CD1c-positive myeloid dendritic cell (primary cell): Measurements from ENCODE around the gene BCAR1.

Experiments
- DNase-seq: peaks from one replicate; pipeline ENCODE4 v3.0.0-alpha.2; 2016; ENCODE audit errors: extremely low spot score

The BCAR1 gene

DNA sequence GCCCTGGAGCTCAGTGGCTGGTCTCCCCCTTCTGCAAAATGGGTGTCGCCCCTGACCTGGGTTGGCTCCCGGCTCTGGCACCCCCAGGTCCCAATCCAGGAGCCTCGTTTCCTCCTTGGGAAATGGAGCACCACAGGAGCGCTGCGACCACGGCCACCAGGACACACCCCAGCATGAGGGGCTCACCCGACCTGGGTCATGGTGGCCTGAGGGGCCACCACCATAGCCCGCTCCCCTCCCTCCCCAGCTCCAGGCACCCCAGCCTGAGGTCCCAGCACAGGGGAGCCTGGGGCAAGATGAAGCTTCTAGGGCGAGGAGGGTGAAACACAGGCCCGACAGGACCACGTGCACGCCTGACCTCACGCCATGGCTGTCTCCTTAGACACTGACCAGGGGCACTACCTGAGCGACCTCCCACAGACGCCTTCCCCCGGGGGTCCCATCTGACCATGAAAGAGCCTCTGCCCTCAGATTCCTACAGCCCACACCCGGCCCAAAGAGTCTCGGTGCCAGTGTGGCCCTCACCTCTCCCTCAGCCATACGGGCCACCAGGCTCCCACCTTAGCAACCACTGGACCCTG, 11.8 kb downstream of the BCAR1 start:
- no peak for DNase-seq

DNA sequence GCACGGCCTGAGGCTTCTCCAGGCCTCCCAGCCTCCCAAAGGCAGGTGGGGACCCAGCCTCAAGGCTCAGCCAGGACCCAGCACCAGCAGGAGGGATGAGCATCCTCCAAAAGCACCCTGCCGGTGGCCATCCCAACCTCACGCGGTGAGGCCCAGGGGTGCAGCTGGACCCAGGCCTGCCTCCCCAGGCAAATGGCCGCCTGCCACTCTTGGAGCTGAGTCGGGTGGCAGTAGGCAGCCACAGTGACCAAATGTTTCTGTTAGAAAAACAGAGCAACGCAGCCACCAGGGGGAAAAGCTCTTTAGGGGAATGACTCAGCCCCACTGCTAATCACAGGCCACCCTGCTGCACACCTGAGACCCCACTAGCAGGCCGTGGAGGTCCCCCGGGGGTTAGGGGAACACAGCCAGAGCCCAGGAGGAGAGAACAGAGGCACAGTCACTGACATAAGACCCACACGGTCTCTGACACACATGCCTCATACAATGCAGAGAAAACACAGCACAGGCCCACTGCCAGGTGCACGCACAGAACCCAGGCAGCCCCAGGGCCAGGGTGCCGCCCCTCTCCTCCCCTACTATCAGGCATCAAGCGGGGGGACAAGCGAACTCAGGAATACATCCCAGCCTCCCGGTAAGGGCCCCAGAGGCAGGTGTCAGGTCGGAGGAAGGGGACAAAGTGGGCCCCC, 12.4 kb downstream of the BCAR1 start:
- DNase-seq = no peak

DNA sequence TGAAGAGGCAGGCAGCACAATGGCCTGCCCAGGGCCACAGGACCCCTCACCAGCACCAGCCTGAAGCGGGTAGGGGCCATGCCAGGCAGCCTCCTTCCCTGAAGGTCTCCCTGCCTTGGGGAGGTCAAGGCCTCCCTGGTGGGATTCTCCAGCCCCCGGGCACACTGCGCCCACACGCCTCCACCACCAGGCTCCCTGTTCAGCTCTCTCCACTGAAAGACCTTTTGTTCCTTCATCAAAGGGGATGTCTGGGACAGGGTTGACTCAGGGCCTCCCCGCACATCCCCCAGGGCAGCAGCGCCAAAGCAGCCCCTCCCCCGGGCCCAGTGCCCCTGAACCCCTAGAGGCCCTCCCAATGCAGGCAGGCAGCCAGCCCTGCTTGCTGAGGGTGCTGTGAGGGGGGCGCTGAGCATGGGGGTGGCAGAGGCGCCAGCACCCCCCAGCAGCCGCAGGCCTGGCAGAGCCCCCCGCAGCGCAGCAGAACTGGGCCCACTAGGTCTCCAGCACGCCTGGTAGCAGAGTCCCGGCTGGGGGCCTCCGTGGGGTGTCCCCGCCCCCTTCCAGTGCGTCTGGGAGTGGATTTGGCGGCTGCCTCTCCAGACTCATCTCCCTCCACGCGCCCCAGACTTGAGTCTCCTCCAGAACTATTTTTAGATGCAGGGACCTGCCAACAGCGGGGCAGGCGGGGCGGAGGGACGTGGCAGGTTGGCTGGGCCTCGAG, 13.1 kb downstream of the BCAR1 start:
- no peak for DNase-seq

DNA sequence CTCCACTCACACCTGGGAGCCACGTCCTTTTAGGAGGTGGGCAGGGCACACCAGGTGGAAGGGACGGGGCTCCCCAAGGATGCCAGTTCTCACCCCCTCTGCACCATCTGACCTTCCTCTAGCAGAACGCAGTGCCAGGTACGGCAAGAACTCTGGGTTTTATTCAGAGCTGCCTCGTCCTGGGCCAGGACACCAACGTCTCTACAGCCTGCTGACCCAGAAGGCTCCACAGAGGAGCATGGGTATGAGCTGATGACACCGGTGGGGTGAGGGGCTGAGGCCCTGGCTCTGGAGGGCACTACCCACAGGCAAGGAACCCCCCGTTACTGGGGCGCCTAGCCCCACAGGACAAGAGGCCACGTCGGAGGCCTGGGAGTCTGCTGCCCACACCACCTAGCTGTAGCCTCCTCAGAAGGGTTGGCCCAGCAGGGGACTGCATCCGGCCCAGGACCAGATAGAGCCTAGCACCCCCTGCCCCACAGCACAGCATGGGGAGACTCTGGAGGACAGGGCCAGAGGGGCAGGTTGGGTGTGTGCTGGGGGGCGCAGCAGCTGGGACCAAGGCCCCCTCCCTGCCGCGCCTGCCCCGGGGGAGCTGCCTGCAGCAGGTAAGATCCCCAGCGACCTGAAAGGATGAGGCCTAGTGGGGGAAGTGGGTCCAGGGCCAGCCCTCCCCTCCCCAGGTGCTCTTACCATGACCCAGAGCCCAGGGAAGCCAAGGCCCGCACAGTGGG, 13.9 kb downstream of the BCAR1 start:
- no peak for DNase-seq

DNA sequence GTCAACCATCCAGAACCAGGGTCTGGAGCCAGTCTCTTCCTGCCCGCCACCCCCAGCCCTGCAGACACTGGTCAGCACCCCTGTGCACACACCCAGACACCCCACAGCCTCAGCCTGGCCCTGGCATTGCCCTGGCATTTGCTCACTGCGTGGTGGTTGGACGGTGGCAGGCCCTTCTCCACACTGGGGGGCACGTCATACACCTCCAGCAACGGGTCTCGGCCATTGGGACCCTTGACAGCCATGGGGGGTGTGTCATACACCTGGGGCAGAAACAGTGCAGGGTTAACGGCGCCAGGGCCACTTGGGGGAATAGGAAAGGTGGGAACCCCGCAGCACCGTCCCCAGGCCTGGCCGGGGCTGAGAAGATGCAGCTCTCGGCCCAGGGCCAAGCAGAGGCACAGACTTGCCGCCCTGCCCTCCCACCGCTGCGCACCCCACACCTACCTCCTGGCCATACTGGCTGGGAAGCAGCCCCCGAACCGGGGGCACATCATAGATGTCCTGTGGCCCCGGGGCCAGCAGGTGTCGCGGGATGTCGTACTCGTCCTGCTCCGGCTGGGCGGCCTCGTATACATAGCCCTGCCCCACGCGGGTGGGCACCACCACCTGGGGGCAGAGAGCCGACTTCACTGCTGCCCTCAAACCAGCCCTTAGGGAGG, 14.6 kb downstream of the BCAR1 start:
- DNase-seq = no peak

DNA sequence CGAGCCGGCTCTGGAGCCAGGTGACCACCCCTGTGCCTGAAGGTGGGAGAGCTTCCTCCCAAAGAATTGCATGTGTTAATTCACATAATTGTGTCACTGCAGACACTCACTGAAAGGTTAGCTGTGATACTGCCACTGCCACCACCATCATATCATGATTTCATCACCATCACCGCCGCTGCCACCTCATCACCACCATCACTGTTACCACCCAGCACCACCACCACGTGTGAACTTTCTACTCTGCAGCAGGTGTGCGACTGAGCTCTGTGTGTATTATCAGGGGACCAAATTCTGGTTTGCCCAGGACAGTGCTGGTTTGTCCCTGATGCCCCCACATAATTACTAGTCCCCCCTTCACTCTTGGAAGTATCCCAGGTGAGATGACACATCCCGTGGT, 15.2 kb downstream of the BCAR1 start:
- DNase-seq = no peak

DNA sequence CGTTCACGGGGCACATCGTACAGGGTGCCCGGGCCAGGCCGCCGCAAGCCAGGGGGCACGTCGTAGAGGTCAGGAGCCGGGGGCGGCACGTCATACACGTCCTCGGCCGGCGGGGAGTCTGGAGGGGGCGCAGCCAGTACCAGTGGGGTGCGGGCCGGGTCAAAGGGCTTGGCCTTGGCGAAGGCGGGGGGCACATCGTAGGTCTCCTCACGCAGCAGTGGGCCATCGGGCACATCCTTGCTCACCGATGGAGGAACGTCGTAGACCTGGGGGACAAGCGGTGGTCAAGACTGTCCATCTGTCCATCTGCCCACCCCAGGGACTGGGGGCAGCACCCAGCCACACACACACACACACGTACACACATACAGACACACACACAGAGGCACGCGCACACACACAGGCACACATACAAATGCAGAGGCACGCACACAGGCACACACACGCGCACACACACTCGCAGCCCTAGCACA, 15.7 kb downstream of the BCAR1 start:
- DNase-seq = no peak

DNA sequence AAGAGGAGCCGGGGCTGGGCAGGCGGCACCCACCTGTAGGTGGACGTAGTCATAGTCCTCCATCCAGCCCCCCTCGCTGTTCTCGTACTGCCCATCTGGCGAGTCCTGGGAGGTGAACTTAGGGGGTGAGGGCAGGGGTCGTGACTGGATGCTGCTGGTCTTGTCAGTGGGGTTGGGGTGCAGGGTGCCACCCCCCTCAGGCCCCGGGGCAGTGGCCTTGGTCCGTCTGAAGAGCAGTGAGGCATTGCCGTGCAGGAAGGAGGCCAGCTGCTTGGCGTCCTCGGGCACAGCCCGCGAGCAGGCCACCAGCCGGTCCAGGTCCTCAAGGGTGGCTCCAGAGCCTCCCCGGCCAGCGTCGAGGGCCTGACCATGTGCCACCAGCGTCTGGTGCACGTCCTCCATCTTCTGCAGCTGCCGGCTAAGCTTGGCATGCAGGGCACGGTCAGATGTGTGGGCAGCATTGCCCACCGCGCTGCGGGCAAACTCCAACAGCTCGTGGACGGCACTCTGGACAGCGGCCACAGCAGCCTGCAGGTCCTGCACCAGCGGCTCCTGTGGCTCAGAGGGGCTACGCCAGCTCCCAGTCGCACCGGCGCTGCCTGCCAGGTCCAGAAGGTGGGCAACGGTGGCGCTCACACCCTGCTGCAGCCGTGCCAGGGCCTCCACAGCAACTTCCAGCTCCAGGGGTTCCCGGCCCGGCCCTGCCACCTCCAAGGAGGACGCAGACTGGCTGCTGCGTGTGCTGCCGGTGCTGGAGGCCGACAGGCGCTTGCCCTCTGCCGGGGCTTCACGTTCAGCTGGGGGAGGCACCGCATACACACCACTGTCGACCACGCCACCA, 16.3 kb downstream of the BCAR1 start:
- DNase-seq = no peak

DNA sequence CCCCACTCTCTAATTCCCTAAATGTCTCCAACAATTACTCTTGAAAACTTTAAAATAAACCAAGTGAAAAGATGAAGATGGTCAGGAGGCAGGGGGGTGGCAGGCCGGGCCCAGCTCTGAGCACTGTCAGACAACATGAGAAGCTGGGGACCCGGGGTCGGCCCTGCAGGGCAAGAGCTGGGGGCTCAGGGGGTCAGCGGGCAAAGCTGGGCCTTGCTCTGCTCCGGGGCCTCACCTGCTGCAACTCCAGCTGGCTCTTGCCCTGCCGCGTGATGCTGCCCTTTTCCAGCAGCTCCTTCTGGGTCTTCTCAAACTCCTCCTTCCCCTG, 17.8 kb downstream of the BCAR1 start:
- no peak for DNase-seq

DNA sequence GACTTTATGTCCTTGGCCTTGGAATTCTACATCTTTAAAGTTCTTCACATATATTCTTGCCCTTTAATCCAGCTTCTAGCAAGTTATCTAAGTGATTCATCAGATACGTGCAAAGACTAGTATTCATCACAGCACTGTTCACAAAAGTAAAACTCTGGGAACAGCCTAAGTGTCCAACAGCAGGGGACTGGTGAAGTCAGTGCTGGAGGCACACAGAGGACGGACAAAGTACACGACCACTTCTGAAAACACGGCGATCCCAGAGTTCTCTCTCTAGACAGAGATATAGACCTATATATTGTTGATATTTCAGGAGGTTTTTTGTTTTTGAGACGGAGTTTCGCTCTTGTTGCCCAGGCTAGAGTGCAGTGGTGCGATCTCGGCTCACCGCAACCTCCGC, 19.9 kb downstream of the BCAR1 start:
- DNase-seq = no peak

DNA sequence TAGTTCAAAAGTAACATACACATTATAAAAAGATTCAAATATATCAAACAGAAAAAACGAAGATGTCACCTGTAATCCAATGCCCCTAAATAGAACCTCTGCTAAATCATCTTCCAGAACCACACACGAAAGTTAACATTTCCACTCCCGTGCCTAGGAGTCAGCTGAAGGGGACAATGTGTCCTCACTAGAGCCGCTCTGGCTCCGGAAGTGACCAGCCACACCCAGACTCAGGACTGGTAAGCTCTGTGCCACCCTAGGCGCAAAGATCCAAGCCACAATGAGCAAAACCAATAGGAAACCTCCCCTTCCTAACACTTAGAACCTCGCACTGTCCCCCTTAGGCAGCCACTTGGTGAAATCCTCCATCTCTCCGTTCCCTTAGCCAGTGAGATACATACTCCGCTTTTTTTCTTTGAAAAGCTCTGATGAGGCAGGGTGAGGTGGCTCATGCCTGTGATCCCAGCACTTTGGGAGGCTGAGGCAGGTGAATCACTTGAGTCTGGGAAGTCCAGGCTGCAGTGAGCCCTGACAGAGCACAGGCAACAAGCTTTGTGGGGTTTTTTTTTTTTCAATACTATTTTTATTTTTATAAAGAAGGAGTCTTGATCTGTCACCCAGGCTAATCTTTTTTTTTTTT, 20.8 kb downstream of the BCAR1 start:
- DNase-seq = no peak

DNA sequence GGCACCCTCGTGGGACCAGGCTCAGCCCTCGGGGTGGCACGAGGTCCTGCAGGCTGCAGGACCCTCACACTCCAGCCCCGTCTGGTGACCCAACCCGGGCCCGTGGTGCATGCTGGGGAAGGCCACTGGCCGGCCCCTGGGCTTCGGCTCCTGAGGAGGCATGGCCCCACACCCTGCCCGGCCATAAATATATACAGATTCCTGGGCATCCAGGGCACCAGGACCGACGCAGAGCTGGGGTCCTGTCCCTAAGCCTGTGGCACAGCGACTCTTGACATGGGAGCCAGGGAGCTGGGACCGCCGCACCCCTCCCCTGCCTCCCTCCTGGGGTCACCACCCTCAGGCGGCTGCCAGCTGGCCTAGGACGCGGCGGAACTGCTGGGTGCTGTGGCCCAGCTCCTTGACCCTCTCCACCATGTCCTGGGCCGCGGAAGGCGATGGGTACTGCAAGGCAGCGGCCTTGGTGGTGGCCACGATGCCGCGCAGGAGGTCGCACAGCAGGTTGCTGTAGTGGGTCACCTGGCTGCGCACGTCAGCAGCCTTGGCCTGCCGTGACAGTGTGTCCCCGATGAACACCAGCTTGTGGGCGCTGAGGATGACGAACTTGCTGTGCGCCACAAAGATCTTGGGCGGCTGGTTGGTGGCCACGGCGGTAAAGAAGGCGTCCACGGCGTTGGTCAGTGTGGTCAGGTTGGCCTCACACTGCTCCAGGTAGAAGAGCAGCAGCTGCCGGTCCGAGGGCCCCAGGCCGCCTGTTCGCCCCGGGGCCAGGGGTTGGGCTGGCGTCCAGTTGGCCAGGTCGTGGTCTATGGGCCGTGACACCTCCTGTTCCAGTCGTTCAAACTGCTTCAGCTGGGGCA, 22.0 kb downstream of the BCAR1 start:
- no peak for DNase-seq

DNA sequence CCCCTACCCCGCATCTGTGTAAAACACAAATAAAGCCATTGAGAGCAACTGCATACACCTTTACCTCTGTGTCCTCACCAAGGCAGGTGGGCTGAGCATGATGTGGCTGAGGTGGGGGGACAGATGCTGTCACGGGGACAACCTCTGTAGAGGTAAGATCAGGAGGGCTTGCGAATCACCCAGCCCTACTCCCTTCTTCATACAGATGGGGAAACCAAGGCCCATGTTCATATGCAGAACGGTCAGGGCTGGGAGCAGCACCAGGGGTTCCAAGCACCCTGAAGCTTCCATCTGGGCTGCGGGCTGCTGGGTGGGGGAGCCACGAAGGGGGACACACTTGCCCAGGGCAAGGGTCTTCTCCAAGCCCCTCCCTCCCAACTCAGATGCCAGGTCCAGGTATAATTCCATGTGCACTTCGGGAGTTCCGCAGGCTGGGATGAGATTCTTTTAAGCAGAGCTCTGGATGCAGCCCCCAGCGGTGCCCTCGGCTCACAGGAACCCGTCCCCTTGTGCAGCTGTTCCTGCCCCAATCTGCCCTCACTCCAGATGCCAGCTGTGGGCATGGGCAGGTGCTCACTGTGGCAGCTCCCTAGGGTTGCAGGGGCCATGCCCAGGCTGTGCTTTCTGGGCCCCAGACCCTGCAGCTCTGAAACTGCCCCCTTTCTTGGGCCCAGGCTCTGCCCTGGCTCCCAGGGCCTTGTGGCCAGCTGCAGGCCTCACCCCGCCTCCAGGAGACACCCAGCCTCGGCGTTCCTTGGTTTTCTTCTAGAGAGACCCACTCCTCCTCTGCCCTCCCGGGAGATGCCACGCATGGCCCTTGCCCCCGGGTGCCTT, 23.1 kb downstream of the BCAR1 start:
- DNase-seq = no peak

DNA sequence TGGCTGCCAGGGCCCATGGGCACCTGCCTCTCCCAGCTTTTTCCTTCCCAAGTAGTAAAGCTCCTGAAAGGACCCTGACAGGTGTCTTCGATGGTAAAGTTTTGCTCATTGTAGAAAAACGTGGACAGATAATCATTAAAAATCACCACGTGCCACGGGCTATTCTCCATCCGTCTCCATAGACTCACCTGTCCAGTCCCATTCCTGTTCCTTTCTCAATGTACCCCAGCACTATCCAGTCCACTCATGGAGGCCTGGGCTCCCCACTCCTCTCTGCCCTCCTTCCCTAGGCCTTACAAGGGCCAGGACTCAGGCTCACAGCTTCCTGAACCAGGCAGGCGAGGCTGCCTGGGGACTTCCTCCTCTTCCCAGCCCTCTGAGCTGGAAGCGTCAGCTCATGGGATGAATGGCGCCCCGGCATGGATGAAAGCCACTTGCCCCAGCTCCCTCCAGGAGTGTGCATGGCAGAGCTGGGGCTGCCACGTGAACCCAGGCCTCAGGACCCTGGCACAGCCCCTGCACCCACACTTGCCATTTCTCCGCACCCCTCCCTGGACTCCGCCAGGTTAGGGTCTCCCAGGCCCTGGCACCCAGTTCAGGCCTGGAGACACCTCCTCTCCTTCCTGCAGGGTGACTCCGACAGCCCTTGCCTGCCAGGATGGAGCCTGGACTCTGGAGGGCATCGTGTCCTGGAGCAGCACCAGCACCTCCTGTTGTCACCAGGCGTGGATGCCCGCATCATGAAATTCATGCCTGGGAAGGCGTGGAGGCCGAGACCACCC, 23.9 kb downstream of the BCAR1 start:
- DNase-seq = no peak

DNA sequence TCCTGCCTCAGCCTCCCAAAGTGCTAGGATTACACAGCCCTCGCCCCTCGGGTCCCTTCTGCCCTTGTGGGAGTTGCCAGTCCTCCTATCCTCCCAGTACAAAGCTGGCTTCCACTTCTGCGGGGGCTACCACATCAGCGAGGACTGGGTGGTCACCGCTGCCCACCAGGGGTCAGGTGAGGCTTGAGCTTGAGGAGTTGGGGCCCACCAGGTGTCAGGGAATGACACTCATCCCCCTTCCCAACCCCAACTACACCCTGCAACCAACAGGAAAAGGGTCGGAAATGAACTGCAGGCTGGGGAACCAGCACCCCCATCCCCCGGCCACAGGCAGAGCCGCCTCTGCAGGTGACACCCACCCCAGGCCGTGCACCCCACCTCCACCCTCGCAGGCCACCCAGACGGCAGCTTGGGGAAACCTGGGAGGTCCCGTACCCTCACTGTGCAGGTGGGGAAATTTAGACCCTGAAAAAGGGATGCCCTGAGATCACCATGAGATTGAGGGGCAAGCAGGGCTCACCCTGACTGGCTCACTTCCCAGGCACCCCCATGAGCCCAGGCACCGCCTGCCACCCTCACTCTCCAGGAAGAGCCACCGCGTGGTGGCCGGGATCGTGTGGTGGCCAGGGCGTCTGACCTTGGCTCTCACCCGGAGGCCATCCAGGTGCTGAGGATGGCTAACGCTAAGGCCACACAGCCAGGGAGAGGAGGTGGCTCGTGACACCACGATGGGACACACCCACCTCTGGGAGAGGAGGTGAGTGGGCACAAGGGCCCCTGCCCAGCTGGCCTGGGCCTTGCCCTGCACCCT, 24.7 kb downstream of the BCAR1 start:
- DNase-seq = no peak

DNA sequence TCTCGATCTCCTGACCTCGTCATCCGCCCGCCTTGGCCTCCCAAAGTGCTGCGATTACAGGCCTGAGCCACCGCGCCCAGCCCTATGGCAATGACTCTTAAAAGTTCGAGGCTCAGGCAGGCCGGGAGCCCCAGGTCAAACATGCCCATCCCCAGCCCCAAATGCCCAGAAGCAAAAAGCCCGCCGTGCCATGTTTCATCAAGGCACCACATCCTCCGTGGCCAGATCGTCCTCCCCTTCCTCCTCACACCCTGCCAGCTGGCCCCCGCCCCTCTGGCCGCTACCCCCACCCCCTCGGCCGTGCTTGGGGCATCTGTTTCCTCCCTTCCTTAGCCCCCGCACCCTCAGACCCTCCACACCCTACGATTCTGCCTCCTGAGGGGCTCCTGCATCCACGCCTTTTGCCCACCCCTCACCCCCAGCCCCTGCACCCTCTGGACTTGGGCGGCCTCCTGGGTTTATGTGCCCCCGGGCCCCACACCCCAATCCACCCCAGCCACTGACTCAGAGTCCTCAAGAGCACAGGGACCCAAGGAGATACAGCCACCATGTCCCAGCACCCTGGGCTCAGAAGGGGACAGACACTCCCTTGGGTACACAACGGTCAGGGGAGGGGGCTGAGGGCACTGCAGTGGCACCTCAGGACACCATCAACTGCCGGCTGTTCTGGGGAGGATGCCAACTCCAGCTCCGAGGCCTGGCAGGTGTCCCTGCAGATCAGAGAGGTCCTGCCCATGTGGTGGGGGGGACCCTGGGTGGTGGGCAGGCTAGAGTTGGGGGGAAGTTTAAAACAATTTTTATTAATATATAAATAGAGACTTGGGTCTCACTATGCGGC, 25.5 kb downstream of the BCAR1 start:
- no peak for DNase-seq
